Thyroid gland (tissue), 4 donors: Measurements from ENCODE around the gene ANKLE1.

Experiments
- POLR2A ChIP-seq, 2 donors: fragments of 450-650 bp; IDR thresholded peaks; one replicate each; pipeline ENCODE4 v1.6.1; 2017; ENCODE audit warnings: antibody characterized with exemption in 2 of 2, mild to moderate bottlenecking in 2 of 2, moderate library complexity in 1 of 2
- TF ChIP-seq, protein P1 (sequence below), 6 experiments: fragments of 200-600 bp in 3 of 6; fragments of 450-650 bp in 3 of 6; sonication (generic) in 3 of 6; IDR thresholded peaks; one replicate each; pipeline ENCODE4 v1.5.1; 2016 to 2019; ENCODE audit warnings: antibody characterized with exemption in 6 of 6, mild to moderate bottlenecking in 2 of 6, inconsistent platforms in 1 of 6, moderate library complexity in 1 of 6

- no peak for TF ChIP-seq POLR2A (IDR thresholded peaks at IDR 0.05)
- TF ChIP-seq, protein P1, sequence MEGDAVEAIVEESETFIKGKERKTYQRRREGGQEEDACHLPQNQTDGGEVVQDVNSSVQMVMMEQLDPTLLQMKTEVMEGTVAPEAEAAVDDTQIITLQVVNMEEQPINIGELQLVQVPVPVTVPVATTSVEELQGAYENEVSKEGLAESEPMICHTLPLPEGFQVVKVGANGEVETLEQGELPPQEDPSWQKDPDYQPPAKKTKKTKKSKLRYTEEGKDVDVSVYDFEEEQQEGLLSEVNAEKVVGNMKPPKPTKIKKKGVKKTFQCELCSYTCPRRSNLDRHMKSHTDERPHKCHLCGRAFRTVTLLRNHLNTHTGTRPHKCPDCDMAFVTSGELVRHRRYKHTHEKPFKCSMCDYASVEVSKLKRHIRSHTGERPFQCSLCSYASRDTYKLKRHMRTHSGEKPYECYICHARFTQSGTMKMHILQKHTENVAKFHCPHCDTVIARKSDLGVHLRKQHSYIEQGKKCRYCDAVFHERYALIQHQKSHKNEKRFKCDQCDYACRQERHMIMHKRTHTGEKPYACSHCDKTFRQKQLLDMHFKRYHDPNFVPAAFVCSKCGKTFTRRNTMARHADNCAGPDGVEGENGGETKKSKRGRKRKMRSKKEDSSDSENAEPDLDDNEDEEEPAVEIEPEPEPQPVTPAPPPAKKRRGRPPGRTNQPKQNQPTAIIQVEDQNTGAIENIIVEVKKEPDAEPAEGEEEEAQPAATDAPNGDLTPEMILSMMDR (IDR thresholded peaks at IDR 0.05), result no peak
These were observed 26.2 kb downstream of the ANKLE1 start for GRCh38 chr19:17307876-17308377.
